ENCODE data around the gene KIF14. TPM values are rescaled to one million over a fixed set of nuclear protein-coding genes. Genes with fewer than 3 reads are reported as not detected.

The KIF14 gene
- total and polyA plus RNA-seq, 2 donors (not counting 3 experiments of a cell fraction or from before 2014, with no cell fraction given): 1.5 to 13.8 TPM

DNA sequence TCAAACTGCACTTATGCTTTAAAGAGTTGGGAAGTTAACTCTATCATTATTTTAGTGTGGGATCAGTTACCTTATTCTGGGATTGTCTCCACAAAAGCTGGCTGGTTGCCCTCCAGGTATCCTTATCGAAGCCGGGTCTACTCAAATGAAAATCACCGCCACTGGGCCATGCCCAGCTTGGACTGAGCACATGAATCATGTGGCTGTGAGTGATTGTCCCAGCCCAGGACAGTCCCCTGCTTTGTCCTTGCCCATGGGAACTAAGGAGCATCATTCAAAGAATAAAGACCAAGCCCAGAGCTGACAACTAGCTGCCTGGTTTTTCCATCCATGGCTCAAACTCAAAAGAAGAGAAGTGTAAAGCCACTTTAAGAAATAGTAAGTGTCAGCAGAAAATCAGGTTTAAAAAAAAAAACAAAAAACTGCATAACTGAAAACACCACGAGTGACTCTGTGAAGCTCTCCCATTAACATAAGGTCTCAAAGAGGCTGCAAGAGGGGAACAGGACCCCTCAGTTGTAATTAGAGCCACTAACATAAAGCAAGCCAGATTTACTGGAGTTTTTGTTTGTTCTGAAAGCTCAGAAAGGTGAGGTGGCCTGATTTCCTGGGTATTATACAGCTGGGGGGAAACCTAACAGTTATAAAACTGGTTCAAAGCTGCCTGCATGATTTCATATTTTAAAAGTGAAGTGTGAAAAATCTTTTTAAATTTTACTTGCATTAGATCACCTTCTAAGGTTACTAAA, 91.5 kb downstream of the KIF14 start:
- Histone ChIP-seq H4K20me1 (replicated peaks; ENCODE audit: control insufficient read depth, extremely low read depth, insufficient read depth, low read length) (no peaks in the 10 kb centered on the region), H3K9ac (replicated peaks; ENCODE audit: extremely low read depth, insufficient read depth, low read length) (no peak overlapping the region), H3K4me1 (ENCODE audit: control insufficient read depth, extremely low read depth, insufficient read depth, low read length) (no peaks in the 10 kb centered on the region), H3K36me3 (ENCODE audit: control insufficient read depth in 2 of 2, extremely low read depth in 1 of 2, insufficient read depth in 2 of 2, low read length in 2 of 2) (no peaks in the 10 kb centered on the region), H3K27ac (ENCODE audit: insufficient read depth, low read depth, low read length) (no peak overlapping the region), H2AFZ (ENCODE audit: low read depth, low read length) (no peak overlapping the region), H3K9me3 (replicated peaks; ENCODE audit: control insufficient read depth, insufficient read depth, low read length) (no peaks in the 10 kb centered on the region), H3K79me2 (ENCODE audit: control insufficient read depth, insufficient read depth, low read length) (no peaks in the 10 kb centered on the region), H3K9me1 (replicated peaks; ENCODE audit: control insufficient read depth, extremely low read depth, insufficient read depth, low read length) (no peaks in the 10 kb centered on the region), H3K27me3 (ENCODE audit: control insufficient read depth in 2 of 2, insufficient read depth in 2 of 2, low read length in 2 of 2) (peaks cover 0 to 1% of the 10 kb centered on the region in 2 experiments), H3K4me3 (replicated peaks in 1 of 3; ENCODE audit: insufficient read depth in 1 of 3, low read depth in 1 of 3, low read length in 3 of 3) (no peak overlapping the region), H3K4me2 (ENCODE audit: insufficient read depth, low read length) (no peak overlapping the region)
- intact Hi-C loops (cut with micrococcal nuclease): no loop called here
- no peak for TF ChIP-seq GATA2 (IDR thresholded peaks at IDR 0.05; ENCODE audit: insufficient read depth, insufficient read length, low read depth, low read length)
- TF ChIP-seq JUN (IDR thresholded peaks at IDR 0.05; ENCODE audit: borderline replicate concordance, insufficient read depth, insufficient read length, low read depth): no peak
- no peak for TF ChIP-seq POLR2AphosphoS5 (IDR thresholded peaks at IDR 0.05; ENCODE audit: insufficient read depth, low read depth, low read length)
- TF ChIP-seq POLR2A (IDR thresholded peaks at IDR 0.05; ENCODE audit: low read depth, low read length): no peak
- TF ChIP-seq MYC (IDR thresholded peaks at IDR 0.05; ENCODE audit: low read depth, low read length): no peak
- TF ChIP-seq FOS (IDR thresholded peaks at IDR 0.05; ENCODE audit: borderline replicate concordance, insufficient read depth, low read length): no peak
- TF ChIP-seq, protein P1, sequence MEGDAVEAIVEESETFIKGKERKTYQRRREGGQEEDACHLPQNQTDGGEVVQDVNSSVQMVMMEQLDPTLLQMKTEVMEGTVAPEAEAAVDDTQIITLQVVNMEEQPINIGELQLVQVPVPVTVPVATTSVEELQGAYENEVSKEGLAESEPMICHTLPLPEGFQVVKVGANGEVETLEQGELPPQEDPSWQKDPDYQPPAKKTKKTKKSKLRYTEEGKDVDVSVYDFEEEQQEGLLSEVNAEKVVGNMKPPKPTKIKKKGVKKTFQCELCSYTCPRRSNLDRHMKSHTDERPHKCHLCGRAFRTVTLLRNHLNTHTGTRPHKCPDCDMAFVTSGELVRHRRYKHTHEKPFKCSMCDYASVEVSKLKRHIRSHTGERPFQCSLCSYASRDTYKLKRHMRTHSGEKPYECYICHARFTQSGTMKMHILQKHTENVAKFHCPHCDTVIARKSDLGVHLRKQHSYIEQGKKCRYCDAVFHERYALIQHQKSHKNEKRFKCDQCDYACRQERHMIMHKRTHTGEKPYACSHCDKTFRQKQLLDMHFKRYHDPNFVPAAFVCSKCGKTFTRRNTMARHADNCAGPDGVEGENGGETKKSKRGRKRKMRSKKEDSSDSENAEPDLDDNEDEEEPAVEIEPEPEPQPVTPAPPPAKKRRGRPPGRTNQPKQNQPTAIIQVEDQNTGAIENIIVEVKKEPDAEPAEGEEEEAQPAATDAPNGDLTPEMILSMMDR (IDR thresholded peaks at IDR 0.05; ENCODE audit: extremely low read depth in 1 of 2, insufficient read depth in 1 of 2, low read depth in 1 of 2, low read length in 2 of 2): no peak
- TF ChIP-seq, protein P2, sequence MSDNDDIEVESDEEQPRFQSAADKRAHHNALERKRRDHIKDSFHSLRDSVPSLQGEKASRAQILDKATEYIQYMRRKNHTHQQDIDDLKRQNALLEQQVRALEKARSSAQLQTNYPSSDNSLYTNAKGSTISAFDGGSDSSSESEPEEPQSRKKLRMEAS (IDR thresholded peaks at IDR 0.05; ENCODE audit: insufficient read depth, insufficient read length): no peak
- TF ChIP-seq EZH2 (IDR thresholded peaks at IDR 0.05; ENCODE audit: borderline replicate concordance, low read depth, low read length, severe bottlenecking): no peak
- DNase-seq (ENCODE audit: low read depth, low spot score) (no peak), FAIRE-seq (no peak)
- no TSS peak for BruUV-seq (replicated peaks)
- dilution Hi-C loops (cut with MboI; ENCODE audit: extremely low pct_ligation_motif_present, low sequenced_read_pairs): no loop called here
- ChIA-PET CTCF (interaction anchor here (0.8 to 1.2 kb wide), 2 partner anchors 23 to 174 kb away, joined by 3 read pairs; no protein-coding TSS in a partner anchor), POLR2A (no interaction called here)

Data from endothelial cell of umbilical vein (primary cell).